Uterus (tissue), 2 donors: ENCODE data around the gene BIRC5.

Source experiments
- POLR2A ChIP-seq, 2 donors: fragments of 450-650 bp; IDR thresholded peaks; one replicate each; pipeline ENCODE4 v1.6.1; 2016; ENCODE audit warnings: antibody characterized with exemption in 2 of 2, mild to moderate bottlenecking in 1 of 2, moderate library complexity in 1 of 2
- TF ChIP-seq, protein P1 (sequence below), 4 experiments: fragments of 200-600 bp in 2 of 4; fragments of 450-650 bp in 2 of 4; sonication (generic) in 2 of 4; IDR thresholded peaks; one replicate each; pipeline ENCODE4 v1.5.1; 2016 to 2019; ENCODE audit warnings: antibody characterized with exemption in 4 of 4, mild to moderate bottlenecking in 2 of 4, moderate library complexity in 1 of 4

DNA sequence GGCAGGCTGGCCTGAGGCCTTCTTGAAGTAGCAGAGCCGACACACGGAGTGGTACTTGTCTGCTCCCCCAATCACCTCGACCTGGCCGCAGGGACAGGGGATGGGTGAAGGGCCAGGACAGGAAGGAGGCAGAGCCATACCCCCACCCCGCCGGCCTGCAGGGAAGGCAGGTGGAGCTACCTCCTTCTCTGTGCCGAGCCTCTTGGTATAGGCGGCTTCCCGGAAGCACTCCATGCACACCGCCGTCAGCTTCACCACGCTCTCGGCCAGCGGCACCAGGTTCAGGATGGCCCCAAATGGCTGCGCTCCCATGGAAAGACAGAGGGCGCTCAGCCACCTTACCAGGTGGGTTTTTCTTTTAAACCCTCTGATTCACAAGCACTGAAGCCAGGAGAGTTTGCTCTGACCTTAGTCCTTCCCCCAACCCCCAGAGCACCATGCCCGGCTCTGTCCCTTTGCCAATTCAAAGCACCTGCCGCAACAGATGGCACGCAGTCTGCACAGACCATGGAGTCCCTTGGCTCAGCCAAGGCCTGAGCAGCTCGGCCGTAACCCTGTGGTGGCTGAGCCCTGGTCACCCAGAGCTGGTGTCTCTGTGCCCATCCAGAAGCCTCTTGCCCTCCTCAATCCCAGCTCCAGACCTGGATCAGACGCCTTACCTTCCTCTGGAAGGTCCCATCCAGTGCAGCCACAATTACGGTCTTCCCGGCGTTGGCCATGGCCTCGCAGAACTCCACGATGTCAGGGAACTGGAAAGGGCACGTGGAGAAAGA is 39.0 kb upstream of the BIRC5 start:
- TF ChIP-seq, protein P1, sequence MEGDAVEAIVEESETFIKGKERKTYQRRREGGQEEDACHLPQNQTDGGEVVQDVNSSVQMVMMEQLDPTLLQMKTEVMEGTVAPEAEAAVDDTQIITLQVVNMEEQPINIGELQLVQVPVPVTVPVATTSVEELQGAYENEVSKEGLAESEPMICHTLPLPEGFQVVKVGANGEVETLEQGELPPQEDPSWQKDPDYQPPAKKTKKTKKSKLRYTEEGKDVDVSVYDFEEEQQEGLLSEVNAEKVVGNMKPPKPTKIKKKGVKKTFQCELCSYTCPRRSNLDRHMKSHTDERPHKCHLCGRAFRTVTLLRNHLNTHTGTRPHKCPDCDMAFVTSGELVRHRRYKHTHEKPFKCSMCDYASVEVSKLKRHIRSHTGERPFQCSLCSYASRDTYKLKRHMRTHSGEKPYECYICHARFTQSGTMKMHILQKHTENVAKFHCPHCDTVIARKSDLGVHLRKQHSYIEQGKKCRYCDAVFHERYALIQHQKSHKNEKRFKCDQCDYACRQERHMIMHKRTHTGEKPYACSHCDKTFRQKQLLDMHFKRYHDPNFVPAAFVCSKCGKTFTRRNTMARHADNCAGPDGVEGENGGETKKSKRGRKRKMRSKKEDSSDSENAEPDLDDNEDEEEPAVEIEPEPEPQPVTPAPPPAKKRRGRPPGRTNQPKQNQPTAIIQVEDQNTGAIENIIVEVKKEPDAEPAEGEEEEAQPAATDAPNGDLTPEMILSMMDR (IDR thresholded peaks at IDR 0.05), result no peak
- TF ChIP-seq POLR2A (IDR thresholded peaks at IDR 0.05), result no peak
